NCI-H2196 (cell line): ENCODE measurements around the gene IL16.

ENCODE experiments used
- DNase-seq: peaks from one replicate; lab custom pipeline; 2025; ENCODE audit not compliant: unreplicated experiment; lab: John Stamatoyannopoulos, UW

The IL16 gene

GRCh38 chr15:81362790-81363189, 166.1 kb downstream of the IL16 start:
- no peak for DNase-seq

GRCh38 chr15:81363276-81363675, 166.6 kb downstream of the IL16 start:
- DNase-seq = no peak
